GM18507 (cell line): ENCODE data around the gene DCAF4.
"Not testable (repeated sequence)": the region's sequence is repeated elsewhere in the genome, so short reads cannot be mapped to it uniquely, and the experiment has no call there.

Source experiments
- DNase-seq: peaks from one replicate; pipeline ENCODE4 v3.0.0; 2011; ENCODE audit warnings: low read depth; ENCODE audit not compliant: insufficient read length; ENCODE audit errors: extremely low spot score
- FAIRE-seq: peaks from 2 replicates; lab custom pipeline; 2011; peaks lifted over from hg19 to GRCh38; lab: Jason Lieb, UNC

DCAF4 gene

GRCh38 chr14:72925171-72925759 is 999 bp upstream of the DCAF4 start:
- DNase-seq (no peak), FAIRE-seq (no peak)

- FAIRE-seq (peak; percentile 44), DNase-seq (no peak)
Measured at GRCh38 chr14:72925815-72926291, 411 bp upstream of the DCAF4 start.

GRCh38 chr14:72928872-72929271 is 2.6 kb downstream of the DCAF4 start:
- no peak for FAIRE-seq
- DNase-seq: no peak

- DNase-seq: no peak
- FAIRE-seq: no peak
Measured at GRCh38 chr14:72929316-72930080, 3.2 kb downstream of the DCAF4 start.

GRCh38 chr14:72932893-72933292 is 6.6 kb downstream of the DCAF4 start:
- DNase-seq (no peak), FAIRE-seq (no peak)

- DNase-seq: no peak
- no peak for FAIRE-seq
Measured at GRCh38 chr14:72939630-72940029, 13.4 kb downstream of the DCAF4 start.

- no peak for DNase-seq
- FAIRE-seq: no peak
Measured at GRCh38 chr14:72941286-72941985, 15.2 kb downstream of the DCAF4 start.

- FAIRE-seq (no peak), DNase-seq (no peak)
Measured at GRCh38 chr14:72942934-72943333, 16.7 kb downstream of the DCAF4 start.

- no peak for FAIRE-seq
- DNase-seq: no peak
Measured at GRCh38 chr14:72943876-72944430, 17.7 kb downstream of the DCAF4 start.

GRCh38 chr14:72945356-72946027 is 19.2 kb downstream of the DCAF4 start:
- DNase-seq: no peak

GRCh38 chr14:72946491-72946890 is 20.2 kb downstream of the DCAF4 start:
- DNase-seq: no peak
- no peak for FAIRE-seq

More at GRCh38 chr14:72945356-72946027, 19.2 kb downstream of the DCAF4 start:
- no peak for FAIRE-seq

- FAIRE-seq (no peak), DNase-seq (no peak)
Measured at GRCh38 chr14:72947366-72948160, 21.3 kb downstream of the DCAF4 start.

GRCh38 chr14:72948481-72949138 is 22.3 kb downstream of the DCAF4 start:
- peak; percentile 14 for DNase-seq
- FAIRE-seq: peak; percentile 85

GRCh38 chr14:72952171-72952570 is 25.9 kb downstream of the DCAF4 start:
- FAIRE-seq: no peak
- no peak for DNase-seq

- FAIRE-seq, DNase-seq: not testable (repeated sequence)
Measured at GRCh38 chr14:72956741-72957140, 30.5 kb downstream of the DCAF4 start.

GRCh38 chr14:72957213-72957612 is 30.9 kb downstream of the DCAF4 start:
- no peak for FAIRE-seq
- no peak for DNase-seq

GRCh38 chr14:72958548-72958947 is 32.3 kb downstream of the DCAF4 start:
- FAIRE-seq (no peak), DNase-seq (no peak)

- DNase-seq, FAIRE-seq: not testable (repeated sequence)
Measured at GRCh38 chr14:72961016-72961415, 34.8 kb downstream of the DCAF4 start.
